Dedifferentiated amniotic fluid mesenchymal stem cell (primary cell): ENCODE results near the gene GOLGA6L22.
"Not testable (repeated sequence)": the region's sequence is repeated elsewhere in the genome, so short reads cannot be mapped to it uniquely, and the experiment has no call there.

Experiments
- DNase-seq: peaks from one replicate; pipeline ENCODE4 v3.0.0-alpha.2; 2016; ENCODE audit errors: extremely low spot score

GOLGA6L22 gene, protein sequence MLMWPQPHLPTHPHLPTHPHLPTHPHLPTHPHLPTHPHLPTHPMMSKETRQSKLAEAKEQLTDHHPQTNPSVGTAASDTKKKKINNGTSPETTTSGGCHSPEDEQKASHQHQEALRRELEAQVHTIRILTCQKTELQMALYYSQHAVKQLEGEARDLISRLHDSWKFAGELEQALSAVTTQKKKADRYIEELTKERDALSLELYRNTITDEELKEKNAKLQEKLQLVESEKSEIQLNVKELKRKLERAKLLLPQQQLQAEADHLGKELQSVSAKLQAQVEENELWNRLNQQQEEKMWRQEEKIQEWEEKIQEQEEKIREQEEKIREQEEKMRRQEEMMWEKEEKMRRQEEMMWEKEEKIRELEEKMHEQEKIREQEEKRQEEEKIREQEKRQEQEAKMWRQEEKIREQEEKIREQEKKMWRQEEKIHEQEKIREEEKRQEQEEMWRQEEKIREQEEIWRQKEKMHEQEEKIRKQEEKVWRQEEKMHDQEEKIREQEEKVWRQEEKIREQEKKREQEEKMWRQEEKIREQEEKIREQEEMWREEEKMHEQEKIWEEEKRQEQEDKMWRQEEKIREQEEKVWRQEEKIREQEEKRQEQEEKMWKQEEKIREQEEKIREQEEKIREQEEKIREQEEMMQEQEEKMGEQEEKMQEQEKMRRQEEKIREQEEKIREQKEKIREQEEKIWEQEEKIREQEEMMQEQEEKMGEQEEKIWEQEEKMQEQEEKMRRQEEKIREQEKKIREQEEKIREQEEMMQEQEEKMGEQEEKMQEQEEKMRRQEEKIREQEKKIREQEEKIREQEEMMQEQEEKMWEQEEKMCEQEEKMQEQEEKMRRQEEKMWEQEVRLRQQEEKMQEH

DNA sequence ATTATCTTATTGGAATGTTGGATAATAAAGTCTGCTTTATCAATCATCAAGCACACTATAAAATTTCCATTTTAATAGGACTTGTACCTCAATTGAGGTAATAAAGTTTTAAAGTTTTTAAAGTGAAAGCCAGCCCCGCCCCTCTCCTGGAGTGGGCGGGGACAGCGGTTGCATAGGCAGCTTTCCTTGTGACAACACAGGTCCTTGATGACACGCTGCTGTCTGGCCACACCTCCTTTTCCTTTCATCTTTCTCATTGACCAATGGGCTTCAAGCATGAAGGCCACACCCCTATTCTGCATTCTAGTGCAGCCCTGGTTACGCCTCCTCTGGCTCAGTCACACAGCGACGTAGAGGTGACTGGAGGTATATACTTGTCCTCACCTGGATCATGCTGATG lies at the start of gene GOLGA6L22:
Gene GOLGA6L22, plus strand, starts transcription at position 301 of the 400 bp plus-strand sequence. Its CDS starts 91 bp downstream, at position 392.
- DNase-seq, result not testable (repeated sequence)

DNA sequence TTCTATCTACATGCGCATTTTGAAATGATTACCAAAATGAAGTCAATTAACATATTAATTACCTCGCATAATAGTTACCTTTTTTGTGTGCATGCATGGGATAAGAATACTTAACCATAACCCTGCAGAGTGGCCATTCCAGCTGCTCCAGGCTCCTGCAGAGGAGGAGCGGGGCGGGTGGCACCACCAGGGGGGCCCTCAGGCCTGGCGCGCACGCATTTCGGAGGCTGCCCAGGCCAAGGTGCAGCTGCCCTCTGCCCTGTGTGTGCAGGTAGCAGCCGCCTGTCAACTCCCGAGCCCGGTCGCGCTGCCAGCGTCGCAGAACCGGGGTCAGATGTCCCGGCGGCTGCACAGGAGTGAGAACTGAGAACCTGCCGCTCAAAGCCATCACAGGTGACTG lies 41.4 kb upstream of the GOLGA6L22 start:
- DNase-seq, result not testable (repeated sequence)

DNA sequence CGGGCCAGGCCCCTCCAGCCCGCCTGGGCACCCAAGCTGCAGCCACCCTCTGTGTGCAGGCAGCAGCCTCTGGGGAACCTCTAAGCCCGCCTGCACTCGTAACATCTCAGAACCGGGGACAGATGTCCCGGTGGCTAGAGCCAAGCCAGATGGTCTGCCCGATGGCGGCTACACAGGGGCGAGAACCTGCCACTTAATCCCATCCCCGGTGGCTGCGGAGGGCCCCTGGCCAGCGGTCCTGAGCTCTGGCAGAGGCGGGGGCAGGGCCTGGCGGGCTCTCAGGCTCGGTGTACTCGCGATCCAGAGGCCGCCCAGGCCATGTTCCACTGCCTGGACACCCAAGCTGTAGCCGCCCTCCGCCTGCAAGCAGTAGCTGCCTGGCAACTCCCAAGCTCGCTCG lies 40.9 kb upstream of the GOLGA6L22 start:
- not testable (repeated sequence) for DNase-seq

DNA sequence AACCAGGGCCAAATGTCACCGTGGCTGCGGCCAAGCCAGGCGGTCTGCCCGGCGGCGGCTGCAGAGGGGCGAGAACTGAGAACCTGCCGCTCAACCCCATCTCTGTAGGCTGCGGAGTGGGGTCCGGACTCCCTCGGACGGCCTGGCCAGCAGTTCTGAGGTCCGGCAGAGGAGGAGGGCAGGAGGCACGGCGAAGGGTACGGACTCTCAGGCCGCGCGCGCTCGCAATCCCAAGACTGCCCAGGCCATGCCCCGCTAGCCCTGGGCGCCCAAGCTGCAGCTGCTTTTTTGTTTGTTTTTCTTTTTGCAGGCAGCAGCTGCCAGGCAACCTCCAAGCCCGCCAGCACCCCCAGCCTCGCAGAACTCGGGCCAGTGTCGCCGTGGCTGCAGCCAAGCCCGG lies 40.5 kb upstream of the GOLGA6L22 start:
- DNase-seq, result not testable (repeated sequence)

DNA sequence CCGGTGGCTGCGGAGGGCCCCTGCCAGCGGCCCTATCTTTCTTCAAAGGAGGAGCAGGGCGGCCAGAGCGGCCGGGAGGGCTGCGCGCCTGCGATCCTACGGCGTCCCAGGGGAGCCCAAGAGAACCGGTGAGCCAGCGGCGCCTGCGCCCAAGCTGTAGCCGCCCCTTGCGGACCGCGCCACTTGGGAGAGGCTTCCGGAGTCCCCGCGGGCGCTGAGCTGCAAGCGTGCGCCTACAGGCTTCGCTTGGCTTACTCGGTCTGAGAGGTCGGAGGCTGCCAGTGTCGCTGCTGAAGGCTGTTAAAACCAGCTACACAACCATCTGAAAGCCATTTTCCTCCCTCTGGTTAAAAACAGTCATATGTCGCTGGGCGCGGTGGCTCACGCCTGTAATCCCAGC lies 40.0 kb upstream of the GOLGA6L22 start:
- not testable (repeated sequence) for DNase-seq

DNA sequence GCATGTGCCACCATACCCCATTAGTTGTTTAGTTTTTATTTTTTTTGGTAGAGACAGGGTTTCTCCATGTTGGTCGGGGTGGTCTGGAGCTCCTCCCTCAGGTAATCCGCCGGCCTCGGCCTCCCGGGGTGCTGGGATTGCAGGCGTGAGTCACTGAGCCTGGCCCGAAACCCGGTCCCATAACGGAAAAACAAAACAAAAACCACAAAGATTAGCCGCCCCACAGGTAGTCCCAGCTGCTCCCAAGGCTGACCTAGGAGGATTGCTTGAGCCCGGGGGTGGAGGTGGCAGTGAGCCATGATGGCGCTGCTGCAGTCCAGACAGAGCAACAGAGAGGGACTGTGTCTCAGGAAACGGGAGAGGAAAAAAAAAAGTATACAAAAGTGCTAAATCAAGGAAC lies 38.4 kb upstream of the GOLGA6L22 start:
- not testable (repeated sequence) for DNase-seq

DNA sequence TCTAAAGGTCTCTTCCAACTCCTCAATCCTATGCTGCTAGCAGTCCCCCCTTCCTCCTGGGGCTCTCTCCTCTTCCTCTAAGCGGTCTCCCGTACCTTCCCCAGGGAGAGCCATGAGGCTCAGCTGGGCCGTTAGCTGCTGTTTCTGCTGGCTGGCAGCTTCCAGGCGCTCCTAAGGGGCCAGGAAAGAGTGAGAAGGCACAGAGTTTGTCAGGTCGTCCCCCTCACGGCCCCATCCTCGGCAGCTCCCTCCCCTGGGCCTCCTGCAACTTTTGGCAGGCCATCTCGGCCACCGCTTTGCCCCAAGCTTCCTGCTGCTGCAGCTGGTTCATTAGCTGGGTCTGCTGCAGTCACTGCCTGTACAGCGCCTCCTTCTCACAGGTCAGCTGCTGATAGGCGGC lies 29.3 kb upstream of the GOLGA6L22 start:
- not testable (repeated sequence) for DNase-seq

DNA sequence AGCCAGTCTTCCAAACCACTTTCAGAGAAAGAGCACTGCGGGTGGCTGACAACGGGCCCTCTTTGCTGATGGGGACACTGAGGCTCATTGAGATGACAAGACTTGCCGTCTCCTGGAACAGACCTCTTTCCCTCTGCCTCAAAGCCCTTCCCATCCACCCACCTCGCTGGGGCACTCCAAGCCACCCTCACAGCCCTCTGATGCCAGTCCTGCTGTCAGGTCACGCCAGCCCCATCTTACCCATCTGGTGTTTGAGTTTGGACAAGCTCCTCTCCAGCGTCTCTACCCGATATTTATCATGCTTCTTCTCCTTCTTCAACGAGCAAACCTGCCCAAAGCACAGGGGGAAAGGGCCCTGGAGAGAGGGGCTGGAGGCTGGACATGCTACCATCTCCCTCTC lies 27.0 kb upstream of the GOLGA6L22 start:
- not testable (repeated sequence) for DNase-seq

DNA sequence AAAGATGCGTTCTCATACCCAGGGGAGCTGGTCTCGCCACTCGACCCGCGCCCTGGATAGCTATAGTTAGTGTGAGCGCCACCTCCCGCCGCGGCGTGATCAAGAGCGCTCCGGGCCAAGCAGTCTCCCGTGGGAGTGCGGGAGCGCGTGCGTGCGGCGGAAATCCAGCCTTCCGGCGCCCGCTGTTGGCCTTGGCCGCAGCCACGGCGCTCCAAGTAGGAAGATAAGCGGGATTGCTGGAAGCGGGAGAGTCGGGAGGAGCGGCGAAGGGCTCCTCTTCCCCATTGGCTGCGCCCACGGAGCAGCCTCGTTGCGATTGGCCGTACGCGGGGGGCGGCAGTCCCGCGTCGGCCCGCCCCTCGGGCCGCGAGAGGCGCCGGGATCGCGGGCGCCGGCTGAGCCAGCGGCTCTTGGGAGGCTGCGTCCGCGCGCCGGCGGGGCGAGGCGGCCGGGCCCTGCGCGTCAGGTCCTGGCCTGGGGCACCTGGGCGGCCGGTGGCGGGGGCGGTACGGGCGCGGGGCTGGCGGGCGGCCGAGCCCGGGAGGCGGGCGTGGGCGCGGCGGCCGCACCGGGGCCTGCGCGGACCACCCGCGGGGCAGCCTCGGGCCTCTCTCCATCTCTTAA lies 35.9 kb downstream of the GOLGA6L22 start:
- peak; percentile 13 for DNase-seq

DNA sequence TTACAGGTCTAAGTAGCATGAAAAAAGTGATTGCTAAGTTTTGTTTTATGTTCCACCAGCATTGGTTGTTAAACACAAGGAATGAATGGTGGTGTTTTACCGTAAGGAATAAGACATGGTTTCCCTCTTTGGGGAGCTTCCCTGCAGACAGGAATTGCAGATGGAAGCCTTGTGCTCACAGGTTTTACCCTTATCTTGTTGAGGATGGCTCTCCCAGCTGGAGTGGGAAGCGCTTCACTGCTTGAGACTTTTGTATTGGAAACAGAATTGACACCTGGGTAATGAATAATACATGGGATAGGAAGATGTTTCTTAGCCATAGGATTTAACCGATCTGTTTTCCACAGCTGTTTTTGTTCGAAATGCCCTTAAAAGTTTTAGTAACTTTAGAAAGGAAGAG lies 38.5 kb downstream of the GOLGA6L22 start:
- not testable (repeated sequence) for DNase-seq

DNA sequence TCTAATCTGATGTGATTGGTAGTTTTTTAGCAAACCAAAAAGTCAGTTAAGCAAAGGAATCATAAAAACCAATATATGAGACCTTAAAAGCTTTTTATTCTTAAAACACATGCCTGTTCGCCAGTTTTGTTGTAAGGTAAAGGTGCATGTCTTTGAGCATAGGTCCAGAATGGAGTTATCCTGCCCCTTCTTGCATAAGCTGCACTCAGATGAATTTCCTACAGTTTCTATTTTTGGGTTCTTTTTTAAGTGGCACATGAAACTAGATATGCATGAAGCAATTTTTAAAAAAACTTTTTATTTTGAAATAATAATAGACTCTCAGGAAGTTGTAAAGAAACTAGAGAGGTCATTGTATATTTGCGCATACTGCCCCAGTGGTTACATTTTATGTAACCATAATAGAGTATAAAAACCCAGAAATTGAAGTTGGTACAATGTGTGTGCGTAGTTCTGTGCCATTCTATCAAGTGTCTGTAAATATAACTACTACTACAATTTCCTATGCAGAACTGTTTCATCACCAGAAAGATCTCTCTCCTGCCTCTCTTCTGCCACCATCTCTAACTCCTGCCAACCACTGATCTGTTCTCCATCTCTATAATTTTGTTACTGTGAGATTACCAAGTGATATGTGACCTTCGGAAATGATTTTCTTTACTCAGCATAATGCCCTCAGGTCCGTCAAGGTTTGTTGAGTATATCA lies 39.7 kb downstream of the GOLGA6L22 start:
- not testable (repeated sequence) for DNase-seq

DNA sequence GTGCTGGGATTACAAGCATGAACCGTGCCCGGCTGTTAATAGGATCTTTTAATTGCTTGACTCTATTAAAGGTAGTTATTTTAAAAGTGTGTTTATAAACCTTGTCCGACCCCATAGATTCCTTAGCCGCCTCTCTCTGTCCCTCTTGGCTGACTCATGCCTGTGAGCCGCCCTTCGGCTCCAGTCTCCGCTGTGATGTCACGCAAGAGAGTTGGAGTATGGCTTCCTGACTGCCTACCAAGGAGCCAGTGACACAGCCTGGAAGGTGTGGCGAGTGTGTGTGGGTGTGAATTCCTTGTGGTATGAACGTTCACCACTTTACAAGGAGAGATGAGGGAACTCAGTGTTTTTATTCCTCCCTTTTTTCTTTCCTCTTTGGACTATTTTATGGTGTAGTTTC lies 43.6 kb downstream of the GOLGA6L22 start:
- not testable (repeated sequence) for DNase-seq

DNA sequence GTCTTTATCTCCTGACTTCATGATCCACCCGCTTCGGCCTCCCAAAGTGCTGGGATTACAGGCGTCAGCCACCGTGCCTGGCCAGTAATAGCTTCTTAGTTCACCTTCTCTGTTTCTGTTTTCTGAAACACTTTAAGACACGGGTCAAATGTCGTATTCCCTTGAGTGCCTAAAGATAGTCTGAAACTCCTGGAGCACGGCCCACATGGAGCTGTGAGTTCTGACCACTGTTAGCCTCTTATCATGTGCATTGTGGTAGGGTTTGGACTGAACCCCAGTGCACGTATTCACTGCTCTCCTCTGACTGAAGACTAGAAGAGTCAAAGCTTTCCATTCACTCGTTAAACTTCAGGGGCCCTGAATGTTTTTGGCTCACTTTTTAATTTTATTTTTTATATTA lies 48.3 kb downstream of the GOLGA6L22 start:
- not testable (repeated sequence) for DNase-seq

DNA sequence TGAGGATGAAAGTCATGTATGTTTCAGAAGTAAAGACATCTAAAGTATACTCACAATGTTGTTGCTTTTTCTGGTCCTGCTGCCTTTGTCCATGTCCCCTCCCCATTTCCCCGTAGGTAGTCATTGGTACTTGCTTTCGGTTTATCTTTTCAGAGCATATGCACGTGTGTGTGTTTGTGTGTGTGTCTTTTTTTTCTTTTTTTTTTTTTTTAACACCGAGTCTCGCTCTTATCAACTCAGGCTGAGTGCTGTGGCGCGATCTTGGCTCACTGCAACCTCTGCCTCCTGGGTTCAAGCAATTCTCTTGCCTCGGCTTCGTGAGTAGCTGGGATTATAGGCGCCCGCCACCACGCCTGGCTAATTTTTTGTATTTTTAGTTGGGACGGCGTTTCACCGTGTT lies 57.4 kb downstream of the GOLGA6L22 start:
- not testable (repeated sequence) for DNase-seq
